Stimulated activated CD8-positive, alpha-beta memory T cell treated with anti-CD3 and anti-CD28 coated beads, Interleukin-15, amount 100 ng/mL, for 48 hours (primary cell): ENCODE data around the gene RORC.
"Not testable (repeated sequence)": the region's sequence is repeated elsewhere in the genome, so short reads cannot be mapped to it uniquely, and the experiment has no call there.

ENCODE experiments used
- DNase-seq, 2 donors: peaks; one replicate each; pipeline ENCODE4 v3.0.0-alpha.2; 2020; ENCODE audit warnings: low read depth in 2 of 2

RORC gene

DNA sequence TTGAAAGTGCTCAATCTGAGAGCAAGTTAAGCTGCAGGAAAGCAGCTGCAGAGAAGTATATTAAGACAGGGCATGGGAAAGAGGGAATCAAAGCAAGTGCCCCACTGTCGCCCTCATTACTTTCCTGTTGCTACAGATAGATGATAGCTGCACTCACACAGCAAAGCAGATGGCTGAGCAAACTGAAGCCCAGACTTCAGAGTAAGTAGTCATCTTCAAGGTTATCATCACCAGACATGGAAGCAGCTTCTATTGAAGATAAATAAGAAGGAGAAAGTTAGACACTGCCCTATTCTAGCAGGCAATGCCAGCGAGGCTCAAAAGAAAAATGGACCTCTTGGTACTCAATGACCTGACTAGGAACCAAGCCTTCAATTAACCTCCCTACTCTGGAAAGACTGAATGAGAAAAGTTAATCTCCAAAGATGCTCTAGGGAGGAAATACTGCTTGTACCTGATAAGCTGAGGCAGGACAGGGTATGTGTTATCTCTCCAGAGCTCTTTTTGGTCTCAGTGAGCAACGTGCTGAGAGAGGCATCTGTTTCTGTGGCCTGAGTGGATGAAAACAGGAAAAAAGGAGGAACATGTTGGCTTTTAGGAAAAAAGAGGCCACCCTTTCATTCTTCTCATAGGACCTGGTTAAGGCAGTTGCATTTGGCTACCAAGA, 57.2 kb downstream of the RORC start:
- no peak for DNase-seq

DNA sequence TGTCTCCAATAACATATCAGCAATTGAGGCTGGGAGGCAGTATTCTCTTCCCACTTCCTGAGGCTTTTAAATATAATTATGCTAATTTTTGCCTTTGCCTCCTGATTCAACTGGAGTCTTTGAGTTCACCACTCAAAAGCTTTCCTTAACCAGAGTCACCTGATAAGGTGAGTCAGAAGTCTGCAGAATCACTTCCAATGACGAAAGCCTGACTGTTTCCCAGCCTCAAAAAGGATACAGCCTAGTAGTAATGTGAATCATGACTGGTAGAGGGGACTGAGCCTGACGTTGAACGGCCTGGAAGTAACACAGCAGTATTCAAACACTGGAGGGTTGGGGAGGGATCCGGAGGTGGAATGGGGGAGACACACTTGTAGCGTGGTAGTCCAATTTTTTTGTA, 57.9 kb downstream of the RORC start:
- no peak for DNase-seq

DNA sequence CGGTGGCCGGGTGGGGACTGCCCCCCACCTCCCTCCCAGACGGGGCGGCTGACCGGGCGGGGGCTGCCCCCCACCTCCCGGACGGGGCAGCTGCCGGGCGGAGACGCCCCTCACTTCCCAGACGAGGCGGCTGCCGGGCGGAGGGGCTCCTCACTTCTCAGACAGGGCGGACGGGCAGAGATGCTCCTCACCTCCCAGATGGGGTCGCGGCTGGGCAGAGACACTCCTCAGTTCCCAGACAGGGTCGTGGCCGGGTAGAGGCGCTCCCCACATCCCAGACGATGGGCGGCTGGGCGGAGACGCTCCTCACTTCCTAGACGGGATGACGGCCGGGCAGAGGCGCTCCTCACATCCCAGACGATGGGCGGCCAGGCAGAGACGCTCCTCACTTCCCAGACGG, 62.3 kb downstream of the RORC start:
- DNase-seq = not testable (repeated sequence)

DNA sequence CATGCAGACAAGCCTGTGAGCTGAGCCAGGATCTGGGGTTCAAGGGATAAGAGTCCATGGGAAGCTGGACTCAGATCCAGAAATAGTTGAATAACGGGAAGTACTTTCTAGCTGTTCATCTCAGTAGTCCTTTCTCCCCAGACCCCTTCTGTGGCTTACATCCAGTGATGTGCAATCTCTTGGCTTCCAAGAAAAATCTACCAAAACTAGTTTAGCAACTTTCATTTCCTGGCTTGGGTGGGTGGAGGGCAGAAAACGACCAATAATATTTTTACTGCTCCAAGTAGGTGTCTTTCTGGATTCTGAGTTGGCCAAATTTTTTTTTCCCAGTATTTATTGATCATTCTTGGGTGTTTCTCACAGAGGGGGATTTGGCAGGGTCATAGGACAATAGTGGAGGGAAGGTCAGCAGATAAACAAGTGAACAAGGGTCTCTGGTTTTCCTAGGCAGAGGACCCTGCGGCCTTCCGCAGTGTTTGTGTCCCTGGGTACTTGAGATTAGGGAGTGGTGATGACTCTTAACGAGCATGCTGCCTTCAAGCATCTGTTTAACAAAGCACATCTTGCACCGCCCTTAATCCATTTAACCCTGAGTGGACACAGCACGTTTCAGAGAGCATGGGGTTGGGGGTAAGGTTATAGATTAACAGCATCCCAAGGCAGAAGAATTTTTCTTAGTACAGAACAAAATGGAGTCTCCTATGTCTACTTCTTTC, 63.1 kb downstream of the RORC start:
- not testable (repeated sequence) for DNase-seq

DNA sequence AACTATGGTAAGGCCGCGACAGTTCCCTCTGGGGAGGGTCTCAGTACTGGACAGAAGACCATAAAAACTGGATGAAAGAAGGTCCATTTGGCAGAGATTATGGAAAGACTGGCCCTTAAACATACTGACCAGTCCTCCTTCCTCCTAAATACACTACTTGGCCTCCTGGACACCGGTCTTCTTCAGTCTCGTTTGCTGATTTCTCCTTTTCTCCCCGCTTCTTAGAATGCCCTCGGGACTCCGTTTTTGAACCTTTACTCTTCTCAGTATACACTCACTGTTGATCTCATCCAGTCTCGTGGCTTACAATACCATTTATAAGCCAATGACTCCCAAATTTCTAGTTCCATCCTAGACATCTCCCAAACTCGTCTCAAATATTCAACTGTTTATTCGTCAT, 67.6 kb downstream of the RORC start:
- DNase-seq = no peak

DNA sequence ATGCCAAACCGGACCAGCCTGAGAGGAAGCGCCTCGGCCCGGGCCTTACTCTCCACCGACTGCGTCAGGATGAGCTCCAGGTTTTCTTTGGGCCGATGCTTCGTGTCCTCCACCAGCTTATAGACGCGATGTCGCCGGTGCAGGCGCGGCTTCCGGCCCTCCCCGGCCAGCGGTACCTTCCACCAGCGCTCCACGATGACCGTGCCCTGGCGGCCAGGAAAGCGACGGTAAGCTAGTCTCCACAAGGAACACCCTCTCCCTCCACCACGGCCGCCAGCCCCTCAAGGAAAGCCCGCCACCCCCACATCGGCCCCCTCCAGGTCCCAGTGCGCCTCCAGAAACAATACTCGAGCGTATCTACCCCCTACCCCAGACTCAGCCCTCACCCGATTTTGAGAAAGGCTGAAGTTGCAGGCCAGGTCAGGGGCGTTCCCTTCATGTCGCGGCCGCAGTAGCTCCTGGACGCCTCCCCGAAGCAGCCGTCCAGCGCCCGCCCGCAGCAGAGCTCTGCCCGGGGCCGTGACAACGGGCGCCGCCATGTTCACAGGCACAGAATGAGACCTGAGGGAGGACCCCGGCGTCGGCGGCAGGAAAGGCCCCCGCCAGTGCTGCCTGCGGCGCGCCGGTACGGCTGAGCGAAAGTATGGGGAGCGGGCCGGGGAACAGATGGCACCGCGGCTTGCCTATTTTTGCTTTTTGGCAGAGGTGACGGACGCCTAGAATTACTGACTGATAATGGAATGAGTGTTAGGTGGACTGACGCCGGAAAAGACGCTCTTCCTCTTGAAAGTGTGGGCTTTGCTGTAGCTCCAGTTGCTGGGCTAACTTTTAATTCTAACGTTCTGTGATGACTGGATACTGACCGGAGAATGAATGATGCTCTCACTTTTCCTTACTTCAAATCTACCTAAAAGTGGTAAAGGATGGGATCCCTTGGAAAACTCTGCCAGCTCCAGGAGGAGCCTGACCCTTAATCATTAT, 68.4 kb downstream of the RORC start, which contains the start of gene MRPL9:
Gene MRPL9 (minus strand): TSS at position 556 of the 981 bp plus-strand sequence. CDS start 17 bp downstream, at position 539.
- peak; percentile 82 to 85 for DNase-seq

DNA sequence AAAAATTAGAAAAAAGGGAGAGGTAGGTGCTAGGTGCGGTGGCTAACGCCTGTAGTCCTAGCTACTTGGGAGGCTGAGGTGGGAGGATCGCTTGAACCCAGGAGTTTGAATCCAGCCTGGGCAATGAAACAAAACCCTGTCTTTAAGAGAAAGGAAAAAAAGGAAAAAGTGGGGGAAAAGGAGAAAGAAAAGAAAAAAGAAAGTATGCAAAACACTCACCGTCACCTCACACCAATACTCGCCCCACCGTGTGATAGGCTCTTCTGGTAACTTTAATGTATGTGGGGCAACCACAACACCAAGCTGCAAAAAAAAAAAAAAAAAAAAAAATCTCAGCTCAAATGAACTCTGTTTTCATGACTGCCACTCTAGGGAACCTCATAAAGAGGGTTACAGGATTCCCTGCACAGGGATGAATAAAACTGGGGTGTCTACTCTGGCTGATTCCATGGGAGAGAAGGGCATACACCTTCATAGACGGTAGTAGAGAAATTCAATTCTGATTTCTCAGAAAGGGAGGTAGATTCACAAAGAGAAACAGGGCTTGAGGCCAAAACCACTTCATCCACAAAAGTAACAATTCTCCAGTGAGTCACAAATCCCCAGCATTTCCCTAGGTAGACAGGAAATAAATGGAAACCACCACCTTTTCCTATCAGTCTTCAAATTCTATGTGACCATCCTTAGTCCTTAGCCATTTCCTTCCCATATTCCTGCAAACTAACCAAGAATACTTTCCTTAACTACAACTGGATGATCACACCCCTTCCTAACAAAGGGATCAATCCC, 70.8 kb downstream of the RORC start:
- no peak for DNase-seq

DNA sequence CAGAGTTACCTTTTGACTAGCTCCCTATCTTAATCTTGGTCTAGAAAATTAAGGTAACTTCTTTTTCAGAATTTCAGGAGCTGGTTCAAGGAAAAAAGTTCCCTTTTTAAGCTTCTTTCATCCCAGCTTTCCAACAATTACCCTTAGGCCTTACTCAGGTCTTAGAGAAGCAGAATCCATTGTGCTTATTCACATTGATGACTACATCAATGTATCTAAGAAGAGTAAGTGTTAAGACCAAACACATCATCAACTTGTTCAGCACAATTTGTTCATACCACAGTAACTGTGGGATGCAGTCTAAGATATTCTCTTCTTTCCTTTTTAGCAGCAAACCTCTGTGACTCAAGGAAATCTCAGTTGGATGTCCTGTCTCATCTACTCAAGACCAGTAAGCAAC, 72.4 kb downstream of the RORC start:
- no peak for DNase-seq

DNA sequence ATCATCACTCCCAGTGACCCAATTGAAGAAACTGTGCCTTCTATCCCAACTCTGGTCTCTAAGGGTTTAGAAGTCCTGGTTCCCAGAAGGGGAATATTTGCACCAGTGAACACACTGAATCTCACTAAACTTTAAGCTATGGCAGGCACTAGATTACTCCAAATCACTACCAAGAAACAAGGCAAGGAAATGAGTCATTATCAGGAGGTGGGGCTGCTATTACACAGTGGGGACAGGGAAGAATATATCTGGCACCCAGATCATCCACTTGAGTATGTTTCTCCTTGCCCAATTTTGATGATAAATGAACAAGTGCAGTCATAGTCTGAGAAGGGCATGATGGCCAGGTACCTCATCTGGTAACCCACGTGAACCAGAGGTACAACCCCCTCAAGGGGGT, 75.3 kb downstream of the RORC start:
- DNase-seq = no peak
